ENCODE results near the gene IL10RB.

DNA sequence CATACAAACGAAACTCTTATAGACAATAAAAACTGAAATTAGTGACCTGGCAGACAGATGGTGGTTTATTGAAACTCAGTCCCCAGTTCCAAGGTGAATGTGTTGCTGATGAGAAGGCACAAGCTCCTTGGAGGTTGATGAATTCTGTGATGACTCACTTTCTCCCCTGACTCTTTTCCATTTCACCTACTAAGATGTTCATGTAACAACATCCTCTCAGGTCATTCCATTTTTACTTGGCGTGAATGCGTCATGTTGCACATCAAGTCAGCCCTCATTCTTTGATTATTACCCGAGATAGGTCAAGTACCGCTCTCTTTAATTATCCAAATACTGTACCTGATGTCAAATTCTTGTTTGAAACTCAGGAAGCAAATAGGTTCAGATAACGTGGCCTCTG is 10.1 kb upstream of the IL10RB start:
- TF ChIP-seq, protein P1, sequence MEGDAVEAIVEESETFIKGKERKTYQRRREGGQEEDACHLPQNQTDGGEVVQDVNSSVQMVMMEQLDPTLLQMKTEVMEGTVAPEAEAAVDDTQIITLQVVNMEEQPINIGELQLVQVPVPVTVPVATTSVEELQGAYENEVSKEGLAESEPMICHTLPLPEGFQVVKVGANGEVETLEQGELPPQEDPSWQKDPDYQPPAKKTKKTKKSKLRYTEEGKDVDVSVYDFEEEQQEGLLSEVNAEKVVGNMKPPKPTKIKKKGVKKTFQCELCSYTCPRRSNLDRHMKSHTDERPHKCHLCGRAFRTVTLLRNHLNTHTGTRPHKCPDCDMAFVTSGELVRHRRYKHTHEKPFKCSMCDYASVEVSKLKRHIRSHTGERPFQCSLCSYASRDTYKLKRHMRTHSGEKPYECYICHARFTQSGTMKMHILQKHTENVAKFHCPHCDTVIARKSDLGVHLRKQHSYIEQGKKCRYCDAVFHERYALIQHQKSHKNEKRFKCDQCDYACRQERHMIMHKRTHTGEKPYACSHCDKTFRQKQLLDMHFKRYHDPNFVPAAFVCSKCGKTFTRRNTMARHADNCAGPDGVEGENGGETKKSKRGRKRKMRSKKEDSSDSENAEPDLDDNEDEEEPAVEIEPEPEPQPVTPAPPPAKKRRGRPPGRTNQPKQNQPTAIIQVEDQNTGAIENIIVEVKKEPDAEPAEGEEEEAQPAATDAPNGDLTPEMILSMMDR (conservative IDR thresholded peaks at IDR 0.05; ENCODE audit: low read depth in 2 of 2) = no peak
- no peak for TF ChIP-seq EZH2phosphoT487 (IDR thresholded peaks at IDR 0.05; ENCODE audit: unreplicated experiment)
- no peak for TF ChIP-seq CREB1 (CRISPR knock-in tag; IDR thresholded peaks at IDR 0.05; ENCODE audit: low read depth)
- TF ChIP-seq EZH2 (IDR thresholded peaks at IDR 0.05; ENCODE audit: low read depth, unreplicated experiment) = no peak
- no peak for TF ChIP-seq JUNB (IDR thresholded peaks at IDR 0.05; ENCODE audit: unreplicated experiment)
